Measurements from ENCODE around the gene RIT2.

GRCh38 chr18:42771936-42772335, 343.5 kb downstream of the RIT2 start:
- TF ChIP-seq EP300 (IDR thresholded peaks at IDR 0.05) = no peak
- no peak for TF ChIP-seq CTCF (IDR thresholded peaks at IDR 0.05)
